Fibroblast of villous mesenchyme (primary cell): ENCODE measurements around the gene THAP12. TPM values are rescaled to one million over a fixed set of nuclear protein-coding genes. Genes with fewer than 3 reads are reported as not detected.
"Not testable (repeated sequence)": the region's sequence is repeated elsewhere in the genome, so short reads cannot be mapped to it uniquely, and the experiment has no call there.

Source experiments
- DNase-seq: peaks from one replicate; pipeline ENCODE4 v3.0.0-alpha.2; 2010; ENCODE audit warnings: low read depth
- H3K4me3 ChIP-seq: 2 replicates; pipeline ENCODE4 v1.5.1; 2011; ENCODE audit warnings: low read depth, mild to moderate bottlenecking, low read length
- total RNA-seq: library from RNA; depleted of rRNA; stranded (reverse); fragments of >200 nt; gene quantifications from 2 replicates; pipeline ENCODE4 v1.2.3, GENCODE V29; 2012
- TF ChIP-seq, protein P1 (sequence below): IDR thresholded peaks from 2 replicates; pipeline ENCODE4 v1.5.1; 2012; ENCODE audit warnings: low read depth, mild to moderate bottlenecking, low read length; ENCODE audit not compliant: insufficient read depth

The THAP12 gene
- total RNA-seq, 1 donor: 47.1 TPM

DNA sequence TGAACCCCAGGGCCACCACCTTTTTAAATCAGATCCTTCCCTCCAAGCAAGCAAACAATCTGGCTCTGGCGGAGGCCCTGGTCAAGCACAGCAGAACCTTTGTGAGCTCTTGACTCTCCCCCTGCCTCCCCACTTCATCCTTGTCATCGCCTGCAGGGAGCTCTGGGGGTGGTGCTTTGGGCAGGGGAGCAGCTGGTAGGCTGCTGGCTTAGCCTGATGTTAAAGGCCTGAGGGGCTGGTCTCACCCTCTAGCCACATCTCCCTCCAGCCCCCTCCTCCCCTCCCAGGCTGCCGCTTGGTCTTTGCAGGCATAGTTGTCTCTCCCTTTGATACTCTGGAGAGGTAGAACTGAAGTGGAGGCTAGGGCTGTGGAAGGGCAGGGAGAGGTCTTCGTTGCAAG, 50.9 kb downstream of the THAP12 start:
- TF ChIP-seq, protein P1, sequence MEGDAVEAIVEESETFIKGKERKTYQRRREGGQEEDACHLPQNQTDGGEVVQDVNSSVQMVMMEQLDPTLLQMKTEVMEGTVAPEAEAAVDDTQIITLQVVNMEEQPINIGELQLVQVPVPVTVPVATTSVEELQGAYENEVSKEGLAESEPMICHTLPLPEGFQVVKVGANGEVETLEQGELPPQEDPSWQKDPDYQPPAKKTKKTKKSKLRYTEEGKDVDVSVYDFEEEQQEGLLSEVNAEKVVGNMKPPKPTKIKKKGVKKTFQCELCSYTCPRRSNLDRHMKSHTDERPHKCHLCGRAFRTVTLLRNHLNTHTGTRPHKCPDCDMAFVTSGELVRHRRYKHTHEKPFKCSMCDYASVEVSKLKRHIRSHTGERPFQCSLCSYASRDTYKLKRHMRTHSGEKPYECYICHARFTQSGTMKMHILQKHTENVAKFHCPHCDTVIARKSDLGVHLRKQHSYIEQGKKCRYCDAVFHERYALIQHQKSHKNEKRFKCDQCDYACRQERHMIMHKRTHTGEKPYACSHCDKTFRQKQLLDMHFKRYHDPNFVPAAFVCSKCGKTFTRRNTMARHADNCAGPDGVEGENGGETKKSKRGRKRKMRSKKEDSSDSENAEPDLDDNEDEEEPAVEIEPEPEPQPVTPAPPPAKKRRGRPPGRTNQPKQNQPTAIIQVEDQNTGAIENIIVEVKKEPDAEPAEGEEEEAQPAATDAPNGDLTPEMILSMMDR: no peak
- H3K4me3 ChIP-seq: no peak overlapping the region

DNA sequence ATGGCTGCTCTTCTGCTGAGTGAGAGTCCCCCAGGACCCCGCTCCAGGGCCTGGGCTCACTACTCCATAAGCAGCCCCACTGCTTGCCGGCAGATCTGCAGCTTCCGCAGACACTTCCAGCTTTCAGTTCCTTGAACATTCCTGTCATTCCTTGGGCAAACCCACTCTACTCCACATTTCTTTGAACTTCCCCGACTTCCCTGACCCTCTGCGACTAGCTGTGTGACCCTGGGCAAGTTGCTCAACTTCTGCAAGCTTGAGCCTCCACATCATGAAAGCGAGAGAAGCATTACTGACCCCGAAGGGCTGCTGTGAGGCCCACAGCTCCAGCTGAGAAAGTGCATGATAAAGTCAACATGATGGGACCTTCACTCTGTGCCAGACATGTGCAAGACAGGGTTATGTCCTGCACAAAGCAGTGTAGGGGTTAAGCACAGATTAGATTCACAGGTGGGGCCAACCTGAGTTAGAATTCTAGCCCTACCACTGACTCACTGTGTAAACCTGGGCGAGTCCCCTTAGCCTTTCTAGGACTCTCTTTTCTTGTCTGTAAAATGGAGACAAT, 51.8 kb downstream of the THAP12 start:
- no peak overlapping the region for H3K4me3 ChIP-seq
- peak; percentile 81 for DNase-seq
- TF ChIP-seq, protein P1: no peak

More for the DNA sequence above, 50.9 kb downstream of the THAP12 start:
- DNase-seq: no peak

DNA sequence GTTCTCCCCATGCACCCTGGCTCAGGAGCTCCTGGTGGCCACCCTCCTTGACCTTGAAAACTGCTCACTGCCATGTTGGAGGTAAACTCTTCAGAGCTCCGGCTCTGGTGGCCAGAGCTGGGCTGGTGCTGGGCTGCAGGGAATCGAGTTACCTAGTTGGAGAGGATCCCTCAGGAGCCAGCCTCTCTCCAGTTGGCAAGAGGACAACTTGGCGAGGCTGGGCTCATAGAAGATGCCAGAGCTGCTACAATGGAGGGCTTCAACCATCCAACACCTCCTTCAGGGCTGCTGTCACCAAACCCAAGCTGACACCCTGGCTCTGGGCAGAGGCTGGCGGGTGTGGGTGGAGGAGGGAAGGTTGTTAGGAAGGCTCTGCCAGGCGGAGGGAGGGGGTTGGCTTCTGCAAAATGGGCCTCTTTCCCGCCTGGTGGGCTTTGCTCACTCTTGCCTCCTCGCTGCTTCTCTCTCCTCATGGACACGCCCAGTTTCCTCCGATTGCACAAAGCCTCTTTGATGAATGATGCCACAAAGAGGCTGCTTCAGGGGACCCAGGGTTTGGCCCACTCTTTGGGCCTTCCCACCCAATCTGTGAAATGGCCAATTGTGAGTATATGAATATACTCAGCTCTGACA, 53.1 kb downstream of the THAP12 start:
- DNase-seq: no peak
- no peak overlapping the region for H3K4me3 ChIP-seq
- TF ChIP-seq, protein P1: no peak

DNA sequence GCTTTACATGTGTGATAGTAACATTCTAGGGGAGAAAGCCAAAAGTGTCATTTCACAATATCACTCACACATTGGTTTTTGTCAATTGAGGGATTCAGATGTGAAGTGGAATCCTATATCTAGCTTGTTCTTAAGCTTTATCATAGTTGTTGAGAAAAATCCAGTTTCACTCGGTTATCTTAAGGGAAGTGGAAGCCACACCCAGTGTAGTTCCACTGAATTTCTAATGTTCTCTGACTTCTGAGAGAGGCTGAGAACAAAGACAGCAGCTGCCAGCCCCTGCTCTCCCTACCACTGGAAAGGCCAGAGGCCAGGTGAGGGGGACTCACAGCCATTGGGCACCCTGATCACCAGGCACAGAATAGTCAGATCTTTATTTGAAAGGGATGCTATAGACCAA, 53.7 kb downstream of the THAP12 start:
- DNase-seq: no peak
- TF ChIP-seq, protein P1: no peak
- H3K4me3 ChIP-seq: no peak overlapping the region

DNA sequence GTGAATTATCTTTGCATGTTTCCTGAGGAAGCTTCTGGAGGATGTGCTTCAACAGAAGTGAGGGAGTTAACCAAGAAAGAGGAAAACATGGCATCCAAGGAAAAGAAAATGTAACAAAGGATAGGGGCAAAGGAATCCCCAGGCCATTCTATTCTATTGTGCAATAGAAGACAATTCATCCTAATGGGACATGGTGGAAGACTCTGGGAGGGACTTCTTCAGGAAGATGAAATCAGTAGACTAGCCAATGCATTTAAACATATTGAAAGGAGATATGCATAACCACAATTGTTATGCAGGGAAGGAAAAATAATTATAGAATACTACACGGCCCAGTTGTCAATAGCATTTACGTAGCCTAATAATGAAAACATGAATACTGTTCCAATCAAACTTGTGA, 55.7 kb downstream of the THAP12 start:
- TF ChIP-seq, protein P1: no peak
- H3K4me3 ChIP-seq: no peak overlapping the region
- DNase-seq: no peak

DNA sequence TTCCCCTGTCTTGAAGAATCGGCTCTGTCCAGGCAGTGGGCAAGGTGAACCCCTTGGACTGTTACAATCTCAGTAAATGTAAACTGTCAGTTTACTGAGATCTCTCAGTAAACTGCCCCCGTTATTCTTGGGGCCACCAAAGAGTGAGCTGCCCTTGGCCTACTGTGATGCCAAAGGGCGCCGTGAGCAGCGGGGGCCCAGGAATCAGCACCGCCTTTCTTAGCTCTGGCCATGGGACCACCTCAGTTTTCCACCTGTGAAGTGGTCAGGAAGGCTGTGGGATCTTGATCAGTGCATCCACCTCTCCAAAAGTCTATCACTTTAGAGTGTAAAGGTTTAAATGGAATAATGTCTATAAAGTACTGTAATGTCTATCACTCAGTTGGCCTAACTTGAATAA, 57.1 kb downstream of the THAP12 start:
- no peak overlapping the region for H3K4me3 ChIP-seq
- DNase-seq: no peak
- TF ChIP-seq, protein P1: no peak

DNA sequence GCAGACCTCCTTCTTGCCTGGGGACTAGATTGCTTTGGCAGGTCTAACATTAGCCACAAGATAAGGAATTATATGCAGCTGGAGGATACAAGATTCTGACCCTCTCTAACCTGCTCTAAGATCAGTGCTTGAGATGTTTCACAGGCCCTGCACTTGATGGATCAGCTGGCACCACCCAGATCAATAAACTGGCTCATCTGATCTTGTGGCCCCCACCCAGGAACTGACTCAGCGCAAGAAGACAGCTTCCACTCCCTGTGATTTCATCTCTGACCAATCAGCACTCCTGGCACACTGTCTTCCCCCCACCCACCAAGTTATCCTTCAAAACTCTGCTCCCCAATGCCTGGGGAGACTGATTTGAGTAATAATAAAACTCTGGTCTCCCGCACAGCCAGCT, 57.6 kb downstream of the THAP12 start:
- not testable (repeated sequence) for DNase-seq, H3K4me3 ChIP-seq
